HepG2 (cell line): ENCODE data around the gene ELF2. TPM values are rescaled to one million over a fixed set of nuclear protein-coding genes. Genes with fewer than 3 reads are reported as not detected.

Source experiments
- AGO1 ChIP-seq: fragments of 200-400 bp; formaldehyde crosslinking; IDR thresholded peaks from 2 replicates; pipeline ENCODE4 v1.6.1; 2017; ENCODE audit warnings: mild to moderate bottlenecking, low read depth, low read length, moderate library complexity; ENCODE audit not compliant: poor library complexity, severe bottlenecking
- GABPB1 ChIP-seq: IDR thresholded peaks from 2 replicates; pipeline ENCODE4 v1.6.1; 2016; ENCODE audit warnings: mild to moderate bottlenecking, missing genetic modification reagents, moderate library complexity, missing compliant biosample characterization
- KDM6A ChIP-seq: IDR thresholded peaks from 2 replicates; pipeline ENCODE4 v1.6.1; 2016; ENCODE audit warnings: low read depth
- MTF1 ChIP-seq: sonication (generic); formaldehyde crosslinking; IDR thresholded peaks from 2 replicates; pipeline ENCODE4 v1.5.0; 2020; ENCODE audit warnings: missing genetic modification reagents
- RAD21 ChIP-seq: fragments of 450-650 bp; formaldehyde crosslinking; IDR thresholded peaks from 2 replicates; pipeline ENCODE4 v1.5.0; 2020; ENCODE audit warnings: mild to moderate bottlenecking
- RARA ChIP-seq: IDR thresholded peaks from 2 replicates; pipeline ENCODE4 v1.6.1; 2016; ENCODE audit warnings: missing genetic modification reagents, missing compliant biosample characterization
- STAT5B ChIP-seq: sonication (generic); formaldehyde crosslinking; IDR thresholded peaks from 2 replicates; pipeline ENCODE4 v1.4.0; 2020; ENCODE audit warnings: missing genetic modification reagents
- SUZ12 ChIP-seq: fragments of 150-350 bp; IDR thresholded peaks from 2 replicates; pipeline ENCODE4 v1.6.1; 2014; ENCODE audit warnings: low read depth, low read length
- ZNF256 ChIP-seq: sonication (generic); formaldehyde crosslinking; conservative IDR thresholded peaks from 2 replicates; pipeline ENCODE4 v1.4.0; 2020; ENCODE audit warnings: missing genetic modification reagents
- ZNF615 ChIP-seq: sonication (generic); formaldehyde crosslinking; IDR thresholded peaks from 2 replicates; pipeline ENCODE4 v1.5.0; 2020; ENCODE audit warnings: mild to moderate bottlenecking, missing genetic modification reagents, borderline replicate concordance
- ZNF703 ChIP-seq: sonication (generic); formaldehyde crosslinking; IDR thresholded peaks from 2 replicates; pipeline ENCODE4 v1.5.1; 2020; ENCODE audit warnings: missing genetic modification reagents, mild to moderate bottlenecking, moderate library complexity, borderline replicate concordance
- ZSCAN22 ChIP-seq: sonication (generic); formaldehyde crosslinking; IDR thresholded peaks from 2 replicates; pipeline ENCODE4 v1.4.0; 2020; ENCODE audit warnings: mild to moderate bottlenecking, missing genetic modification reagents
- polyA plus RNA-seq, 8 experiments: library from polyadenylated mRNA; depleted of rRNA in 3 of 8; stranded (reverse) in 7 of 8; unstranded in 1 of 8; fragments of >200 nt; fragmentation: Illumina TruSeq in 4 of 8; extraction: Trizol in 4 of 8; gene quantifications; 2 replicates each; pipeline versions ENCODE4 v1.2.1 to v1.2.3, GENCODE V29; 2011 to 2016; ENCODE audit warnings: low read depth in 4 of 8, missing spikeins in 1 of 8, mixed read lengths in 1 of 8; ENCODE audit not compliant: insufficient read depth in 1 of 8
- total RNA-seq, 5 experiments: library from RNA; depleted of rRNA; stranded (reverse); fragments of >200 nt; fragmentation: Illumina TruSeq; extraction: Trizol; gene quantifications; 2 replicates each; pipeline ENCODE4 v1.2.3, GENCODE V29; 2016; ENCODE audit warnings: low read depth in 1 of 5
- TF ChIP-seq, protein P1 (sequence below): sonication (generic); formaldehyde crosslinking; conservative IDR thresholded peaks from 2 replicates; pipeline ENCODE4 v1.4.0; 2020; ENCODE audit warnings: missing genetic modification reagents
- TF ChIP-seq, protein P2 (sequence below): sonication (generic); formaldehyde crosslinking; IDR thresholded peaks from 2 replicates; pipeline ENCODE4 v1.8.0; 2022; ENCODE audit warnings: mild to moderate bottlenecking, missing genetic modification reagents, moderate library complexity
- TF ChIP-seq, protein P3 (sequence below), 2 experiments: IDR thresholded peaks; 2 replicates each; pipeline ENCODE4 v1.6.1; 2011 to 2012; ENCODE audit warnings: low read length in 2 of 2, borderline replicate concordance in 1 of 2, low read depth in 1 of 2, mild to moderate bottlenecking in 1 of 2, moderate library complexity in 1 of 2
- TF ChIP-seq, protein P4 (sequence below): sonication (generic); formaldehyde crosslinking; IDR thresholded peaks from 2 replicates; pipeline ENCODE4 v1.4.0; 2020; ENCODE audit warnings: missing genetic modification reagents

Gene ELF2
- total and polyA plus RNA-seq, 2 of the 13 experiments (the other 11 are each of a cell fraction or from before 2014, with no cell fraction given): 28.6 to 35.4 TPM

DNA sequence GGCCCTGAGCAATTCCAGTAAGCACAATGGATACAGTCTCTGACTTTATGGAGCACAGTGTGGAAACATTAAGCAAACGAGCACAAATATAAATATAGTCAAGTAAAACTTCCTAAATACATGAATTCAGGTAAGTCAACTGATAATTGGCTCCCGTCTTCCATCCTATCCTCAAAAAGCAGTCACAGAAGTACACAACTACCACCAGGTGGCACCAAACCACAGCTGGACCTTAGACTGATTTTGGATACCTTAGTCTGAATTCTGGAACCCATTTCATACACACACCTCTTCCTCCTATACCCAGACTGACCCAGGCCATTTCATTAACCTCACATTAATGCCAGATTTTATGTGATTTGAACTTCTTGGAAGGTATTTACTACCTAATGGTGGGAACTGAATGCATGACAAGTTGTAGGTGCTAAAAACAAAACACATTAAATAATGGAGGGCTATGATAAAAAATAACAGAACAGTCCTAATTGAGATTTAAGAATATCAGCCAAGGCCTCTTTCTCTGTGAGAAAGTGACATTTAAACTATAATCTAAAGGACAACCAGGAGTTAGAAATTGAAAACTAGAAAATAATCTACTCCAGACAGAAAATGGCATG lies 77.5 kb downstream of the ELF2 start (continued):
- no peak for TF ChIP-seq GABPB1
- TF ChIP-seq KDM6A (CRISPR knock-in tag): no peak
- TF ChIP-seq, protein P1, sequence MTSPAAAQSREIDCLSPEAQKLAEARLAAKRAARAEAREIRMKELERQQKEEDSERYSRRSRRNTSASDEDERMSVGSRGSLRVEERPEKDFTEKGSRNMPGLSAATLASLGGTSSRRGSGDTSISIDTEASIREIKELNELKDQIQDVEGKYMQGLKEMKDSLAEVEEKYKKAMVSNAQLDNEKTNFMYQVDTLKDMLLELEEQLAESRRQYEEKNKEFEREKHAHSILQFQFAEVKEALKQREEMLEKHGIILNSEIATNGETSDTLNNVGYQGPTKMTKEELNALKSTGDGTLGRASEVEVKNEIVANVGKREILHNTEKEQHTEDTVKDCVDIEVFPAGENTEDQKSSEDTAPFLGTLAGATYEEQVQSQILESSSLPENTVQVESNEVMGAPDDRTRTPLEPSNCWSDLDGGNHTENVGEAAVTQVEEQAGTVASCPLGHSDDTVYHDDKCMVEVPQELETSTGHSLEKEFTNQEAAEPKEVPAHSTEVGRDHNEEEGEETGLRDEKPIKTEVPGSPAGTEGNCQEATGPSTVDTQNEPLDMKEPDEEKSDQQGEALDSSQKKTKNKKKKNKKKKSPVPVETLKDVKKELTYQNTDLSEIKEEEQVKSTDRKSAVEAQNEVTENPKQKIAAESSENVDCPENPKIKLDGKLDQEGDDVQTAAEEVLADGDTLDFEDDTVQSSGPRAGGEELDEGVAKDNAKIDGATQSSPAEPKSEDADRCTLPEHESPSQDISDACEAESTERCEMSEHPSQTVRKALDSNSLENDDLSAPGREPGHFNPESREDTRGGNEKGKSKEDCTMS (CRISPR knock-in tag): no peak
- TF ChIP-seq SUZ12: no peak
- TF ChIP-seq MTF1 (CRISPR knock-in tag): no peak
- TF ChIP-seq, protein P2, sequence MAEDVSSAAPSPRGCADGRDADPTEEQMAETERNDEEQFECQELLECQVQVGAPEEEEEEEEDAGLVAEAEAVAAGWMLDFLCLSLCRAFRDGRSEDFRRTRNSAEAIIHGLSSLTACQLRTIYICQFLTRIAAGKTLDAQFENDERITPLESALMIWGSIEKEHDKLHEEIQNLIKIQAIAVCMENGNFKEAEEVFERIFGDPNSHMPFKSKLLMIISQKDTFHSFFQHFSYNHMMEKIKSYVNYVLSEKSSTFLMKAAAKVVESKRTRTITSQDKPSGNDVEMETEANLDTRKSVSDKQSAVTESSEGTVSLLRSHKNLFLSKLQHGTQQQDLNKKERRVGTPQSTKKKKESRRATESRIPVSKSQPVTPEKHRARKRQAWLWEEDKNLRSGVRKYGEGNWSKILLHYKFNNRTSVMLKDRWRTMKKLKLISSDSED (CRISPR knock-in tag): no peak
- no peak for TF ChIP-seq STAT5B (CRISPR knock-in tag)
- TF ChIP-seq, protein P3, sequence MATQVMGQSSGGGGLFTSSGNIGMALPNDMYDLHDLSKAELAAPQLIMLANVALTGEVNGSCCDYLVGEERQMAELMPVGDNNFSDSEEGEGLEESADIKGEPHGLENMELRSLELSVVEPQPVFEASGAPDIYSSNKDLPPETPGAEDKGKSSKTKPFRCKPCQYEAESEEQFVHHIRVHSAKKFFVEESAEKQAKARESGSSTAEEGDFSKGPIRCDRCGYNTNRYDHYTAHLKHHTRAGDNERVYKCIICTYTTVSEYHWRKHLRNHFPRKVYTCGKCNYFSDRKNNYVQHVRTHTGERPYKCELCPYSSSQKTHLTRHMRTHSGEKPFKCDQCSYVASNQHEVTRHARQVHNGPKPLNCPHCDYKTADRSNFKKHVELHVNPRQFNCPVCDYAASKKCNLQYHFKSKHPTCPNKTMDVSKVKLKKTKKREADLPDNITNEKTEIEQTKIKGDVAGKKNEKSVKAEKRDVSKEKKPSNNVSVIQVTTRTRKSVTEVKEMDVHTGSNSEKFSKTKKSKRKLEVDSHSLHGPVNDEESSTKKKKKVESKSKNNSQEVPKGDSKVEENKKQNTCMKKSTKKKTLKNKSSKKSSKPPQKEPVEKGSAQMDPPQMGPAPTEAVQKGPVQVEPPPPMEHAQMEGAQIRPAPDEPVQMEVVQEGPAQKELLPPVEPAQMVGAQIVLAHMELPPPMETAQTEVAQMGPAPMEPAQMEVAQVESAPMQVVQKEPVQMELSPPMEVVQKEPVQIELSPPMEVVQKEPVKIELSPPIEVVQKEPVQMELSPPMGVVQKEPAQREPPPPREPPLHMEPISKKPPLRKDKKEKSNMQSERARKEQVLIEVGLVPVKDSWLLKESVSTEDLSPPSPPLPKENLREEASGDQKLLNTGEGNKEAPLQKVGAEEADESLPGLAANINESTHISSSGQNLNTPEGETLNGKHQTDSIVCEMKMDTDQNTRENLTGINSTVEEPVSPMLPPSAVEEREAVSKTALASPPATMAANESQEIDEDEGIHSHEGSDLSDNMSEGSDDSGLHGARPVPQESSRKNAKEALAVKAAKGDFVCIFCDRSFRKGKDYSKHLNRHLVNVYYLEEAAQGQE (IDR thresholded peaks at IDR 0.05; ENCODE audit: borderline replicate concordance in 1 of 2, low read depth in 1 of 2, low read length in 2 of 2): no peak
- no peak for TF ChIP-seq ZNF703 (CRISPR knock-in tag)
- peak; percentile 70 for TF ChIP-seq RAD21 (CRISPR knock-in tag)
- TF ChIP-seq AGO1: no peak
- no peak for TF ChIP-seq ZSCAN22 (CRISPR knock-in tag)
- TF ChIP-seq ZNF256: no peak
- TF ChIP-seq, protein P4, sequence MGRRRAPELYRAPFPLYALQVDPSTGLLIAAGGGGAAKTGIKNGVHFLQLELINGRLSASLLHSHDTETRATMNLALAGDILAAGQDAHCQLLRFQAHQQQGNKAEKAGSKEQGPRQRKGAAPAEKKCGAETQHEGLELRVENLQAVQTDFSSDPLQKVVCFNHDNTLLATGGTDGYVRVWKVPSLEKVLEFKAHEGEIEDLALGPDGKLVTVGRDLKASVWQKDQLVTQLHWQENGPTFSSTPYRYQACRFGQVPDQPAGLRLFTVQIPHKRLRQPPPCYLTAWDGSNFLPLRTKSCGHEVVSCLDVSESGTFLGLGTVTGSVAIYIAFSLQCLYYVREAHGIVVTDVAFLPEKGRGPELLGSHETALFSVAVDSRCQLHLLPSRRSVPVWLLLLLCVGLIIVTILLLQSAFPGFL (CRISPR knock-in tag): no peak
- TF ChIP-seq ZNF615 (CRISPR knock-in tag): no peak
- no peak for TF ChIP-seq RARA (CRISPR knock-in tag)
